HCT116 (cell line): ENCODE data around the gene RXRA. TPM values are rescaled to one million over a fixed set of nuclear protein-coding genes. Genes with fewer than 3 reads are reported as not detected.

Source experiments
- ATAC-seq: fragments of 200-7000 bp; cut with Tn5 transposase; 2 replicates; pipeline ENCODE4 v1.9.1; 2020; ENCODE audit warnings: mild to moderate bottlenecking, moderate library complexity
- BruUV-seq: library from RNA; stranded (reverse); fragments of 400-500 nt; replicated peaks from 2 replicates; lab custom pipeline; 2021; lab: Mats Ljungman, UMichigan
- CTCF ChIA-PET: fragments of 300-600 bp; sonication (Branson Sonifier 250); formaldehyde crosslinking; loops from one replicate; lab custom pipeline; 2021; ENCODE audit warnings: antibody characterized with exemption; lab: Charles Lee
- POLR2A ChIA-PET: fragments of 300-600, 350-600 bp; sonication (Branson Sonifier 250); formaldehyde crosslinking; loops from one replicate; lab custom pipeline; 2021; ENCODE audit warnings: antibody characterized with exemption; lab: Charles Lee
- RAD21 ChIA-PET, 2 experiments: fragments of 300-600 bp; sonication (Branson Sonifier 250); formaldehyde crosslinking; loops; one replicate each; lab custom pipeline; 2023; ENCODE audit warnings: low total read pairs in 2 of 2; ENCODE audit not compliant: uncharacterized antibody in 2 of 2, unreplicated experiment in 2 of 2, low non-redundant PET in 1 of 2; lab: Charles Lee
- DNase-seq: peaks from one replicate; pipeline ENCODE4 v3.0.0-alpha.2; 2010; ENCODE audit warnings: low read depth, low spot score
- H2AFZ ChIP-seq: fragments of 200-600 bp; shearing (Covaris generic), sonication (generic); 2 replicates; pipeline ENCODE4 v1.6.1; 2017; ENCODE audit warnings: low read depth, mixed run types, mixed read lengths, antibody characterized with exemption, low read length; ENCODE audit not compliant: poor library complexity, severe bottlenecking
- H3K27ac ChIP-seq: 2 replicates; pipeline ENCODE4 v1.5.1; 2012; ENCODE audit warnings: low read depth, low read length
- H3K27me3 ChIP-seq: fragments of 200-600 bp; sonication (generic); 2 replicates; pipeline ENCODE4 v1.6.1; 2016; ENCODE audit warnings: mixed run types, low read length, mixed read lengths; ENCODE audit not compliant: insufficient read depth
- H3K36me3 ChIP-seq, 2 experiments: fragments of 200-500 bp in 1 of 2; fragments of 200-600 bp in 1 of 2; sonication (Bioruptor generic) in 1 of 2; sonication (generic) in 1 of 2; 2 replicates each; pipeline versions ENCODE4 v1.5.1 to v1.6.1; 2014 to 2016; ENCODE audit warnings: low read length in 2 of 2, inconsistent platforms in 1 of 2, mixed read lengths in 1 of 2, mixed run types in 1 of 2; ENCODE audit not compliant: insufficient read depth in 2 of 2, control insufficient read depth in 1 of 2
- H3K4me1 ChIP-seq, 2 experiments: fragments of 200-600 bp in 1 of 2; sonication (generic) in 1 of 2; 2 replicates each; pipeline versions ENCODE4 v1.5.1 to v1.6.1; 2012 to 2017; ENCODE audit warnings: low read length in 2 of 2, inconsistent platforms in 1 of 2, mild to moderate bottlenecking in 1 of 2, mixed read lengths in 1 of 2, mixed run types in 1 of 2, moderate library complexity in 1 of 2; ENCODE audit not compliant: insufficient read depth in 2 of 2, control insufficient read depth in 1 of 2
- H3K4me2 ChIP-seq: fragments of 200-600 bp; sonication (generic); 2 replicates; pipeline ENCODE4 v1.6.1; 2017; ENCODE audit warnings: mixed run types, low read length, mixed read lengths
- H3K4me3 ChIP-seq, 2 experiments: fragments of 200-600 bp in 1 of 2; sonication (generic) in 1 of 2; replicated peaks in 1 of 2; 2 replicates each; pipeline ENCODE4 v1.5.1; 2011 to 2016; ENCODE audit warnings: low read length in 2 of 2, control low read depth in 1 of 2, low read depth in 1 of 2, mild to moderate bottlenecking in 1 of 2, mixed read lengths in 1 of 2, mixed run types in 1 of 2
- H3K79me2 ChIP-seq: fragments of 200-600 bp; sonication (generic); 2 replicates; pipeline ENCODE4 v1.6.1; 2017; ENCODE audit warnings: mild to moderate bottlenecking, mixed run types, low read length, moderate library complexity, mixed read lengths; ENCODE audit not compliant: insufficient read depth
- H3K9ac ChIP-seq: fragments of 200-600 bp; sonication (generic); 2 replicates; pipeline ENCODE4 v1.6.1; 2016; ENCODE audit warnings: low read length, mixed read lengths
- H3K9me2 ChIP-seq: fragments of 200-600 bp; sonication (generic), shearing (Covaris generic); 2 replicates; pipeline ENCODE4 v1.6.1; 2017; ENCODE audit warnings: mixed run types, mild to moderate bottlenecking, moderate library complexity; ENCODE audit not compliant: insufficient read depth
- H3K9me3 ChIP-seq, 2 experiments: fragments of 200-500 bp in 1 of 2; fragments of 200-600 bp in 1 of 2; sonication (Bioruptor generic) in 1 of 2; sonication (generic) in 1 of 2; 2 replicates each; pipeline ENCODE4 v1.6.1; 2014 to 2017; ENCODE audit warnings: low read length in 2 of 2, mixed read lengths in 2 of 2, inconsistent platforms in 1 of 2, low read depth in 1 of 2, mild to moderate bottlenecking in 1 of 2, mixed run types in 1 of 2, moderate library complexity in 1 of 2; ENCODE audit not compliant: control insufficient read depth in 1 of 2, insufficient read depth in 1 of 2
- H4K20me1 ChIP-seq: fragments of 200-600 bp; sonication (generic), shearing (Covaris generic); 2 replicates; pipeline ENCODE4 v1.6.1; 2017; ENCODE audit warnings: mixed run types, mild to moderate bottlenecking, moderate library complexity; ENCODE audit not compliant: insufficient read depth
- CBX3 ChIP-seq: IDR thresholded peaks from 2 replicates; pipeline ENCODE4 v1.6.1; 2012; ENCODE audit warnings: low read depth
- CEBPB ChIP-seq: IDR thresholded peaks from 2 replicates; pipeline ENCODE4 v1.6.1; 2012; ENCODE audit warnings: low read depth
- EGR1 ChIP-seq: IDR thresholded peaks from 2 replicates; pipeline ENCODE4 v1.6.1; 2012; ENCODE audit warnings: low read depth
- ELF1 ChIP-seq: IDR thresholded peaks from 2 replicates; pipeline ENCODE4 v1.6.1; 2012; ENCODE audit warnings: low read depth, borderline replicate concordance
- EZH2 ChIP-seq: fragments of 200-600 bp; sonication (generic); IDR thresholded peaks from 2 replicates; pipeline ENCODE4 v1.6.1; 2017; ENCODE audit warnings: antibody characterized with exemption, mixed run types
- EZH2phosphoT487 ChIP-seq: fragments of 200-600 bp; IDR thresholded peaks from 2 replicates; pipeline ENCODE4 v1.6.1; 2018; ENCODE audit warnings: antibody characterized with exemption, borderline replicate concordance
- POLR2A ChIP-seq: IDR thresholded peaks from 2 replicates; pipeline ENCODE4 v1.7.0; 2011; ENCODE audit warnings: borderline replicate concordance; ENCODE audit not compliant: insufficient read depth, insufficient read length; ENCODE audit errors: extremely low read depth
- POLR2AphosphoS5 ChIP-seq: IDR thresholded peaks from 2 replicates; pipeline ENCODE4 v1.6.1; 2011; ENCODE audit warnings: mild to moderate bottlenecking, low read depth, low read length, moderate library complexity
- REST ChIP-seq: IDR thresholded peaks from 2 replicates; pipeline ENCODE4 v1.6.1; 2012; ENCODE audit warnings: low read depth
- SP1 ChIP-seq: IDR thresholded peaks from 2 replicates; pipeline ENCODE4 v1.6.1; 2012; ENCODE audit warnings: low read depth
- SRF ChIP-seq: IDR thresholded peaks from 2 replicates; pipeline ENCODE4 v1.6.1; 2012; ENCODE audit warnings: low read depth
- TCF7L2 ChIP-seq: IDR thresholded peaks from 2 replicates; pipeline ENCODE4 v1.7.0; 2011; ENCODE audit warnings: borderline replicate concordance, inconsistent platforms; ENCODE audit not compliant: insufficient read depth, insufficient read length; ENCODE audit errors: extremely low read depth
- YY1 ChIP-seq: IDR thresholded peaks from 2 replicates; pipeline ENCODE4 v1.6.1; 2011; ENCODE audit warnings: low read length, low read depth, moderate library complexity, mild to moderate bottlenecking; ENCODE audit not compliant: insufficient replicate concordance; ENCODE audit errors: extremely low read depth
- ZFX ChIP-seq: fragments of 450-650 bp; IDR thresholded peaks from 2 replicates; pipeline ENCODE4 v1.6.1; 2017
- ZNF274 ChIP-seq: fragments of 200-500 bp; sonication (Bioruptor generic); IDR thresholded peaks from 2 replicates; pipeline ENCODE4 v1.6.1; 2014; ENCODE audit warnings: mild to moderate bottlenecking, low read depth, low read length, inconsistent platforms
- intact Hi-C: fragments of 100-400 bp; cut with micrococcal nuclease; formaldehyde crosslinking; loops from 2 replicates; pipeline ENCODE4 v1.10.0; 2022
- total RNA-seq: library from RNA; stranded (reverse); gene quantifications from one replicate; pipeline ENCODE4 v1.2.1, GENCODE V29; 2021; ENCODE audit not compliant: unreplicated experiment
- TF ChIP-seq, protein P1 (sequence below): IDR thresholded peaks from 2 replicates; pipeline ENCODE4 v1.6.1; 2012
- TF ChIP-seq, protein P2 (sequence below): IDR thresholded peaks from 2 replicates; pipeline ENCODE4 v1.6.1; 2012

The RXRA gene
- total RNA-seq, 1 experiment from 2014 or later: 43.9 TPM

- intact Hi-C loops: no loop called here
- no peaks in the 10 kb centered on the region for H3K27me3 ChIP-seq
These were observed 150.7 kb downstream of the RXRA start for GRCh38 chr9:134476942-134477335.

DNA sequence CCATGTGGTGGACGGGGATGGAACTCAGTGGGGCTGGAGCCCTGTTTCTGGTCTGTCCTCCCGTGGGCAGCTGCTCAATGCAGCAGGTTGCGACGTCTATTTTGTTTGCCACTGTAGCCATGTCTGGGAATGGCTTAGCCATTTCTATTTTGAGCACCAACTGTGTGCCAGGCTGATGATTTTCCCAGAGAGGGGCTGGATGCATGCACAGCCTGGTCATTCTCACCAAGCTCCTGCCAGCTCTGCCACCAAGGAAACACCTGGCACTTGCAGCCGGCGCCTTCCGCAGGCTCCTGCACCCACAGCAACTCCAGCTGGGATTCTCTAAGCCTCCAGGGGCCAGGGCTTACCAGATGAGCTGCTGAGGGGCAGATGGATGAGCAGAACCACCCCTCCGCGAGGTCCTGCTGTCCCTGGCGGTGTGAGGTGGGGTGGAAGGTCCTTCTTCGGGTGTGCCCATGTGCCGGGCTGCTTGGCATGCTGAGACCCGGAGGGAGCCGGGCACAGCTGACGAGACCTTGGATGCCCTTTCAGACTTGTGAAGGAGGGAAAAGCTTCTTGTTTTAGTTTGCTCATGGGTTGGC, 151.2 kb downstream of the RXRA start:
- no peak overlapping the region for H3K9ac ChIP-seq
- H3K27me3 ChIP-seq: no peaks in the 10 kb centered on the region
- H3K9me3 ChIP-seq: no peaks in the 10 kb centered on the region
- H3K36me3 ChIP-seq: no peaks in the 10 kb centered on the region
- DNase-seq (no peak), ATAC-seq (no peak)
- intact Hi-C loops: no loop called here
- no TSS peak for BruUV-seq
- ChIA-PET POLR2A (no interaction called here), CTCF (no interaction called here), RAD21 (no interaction called here)
- H3K79me2 ChIP-seq: no peaks in the 10 kb centered on the region
- H3K4me3 ChIP-seq: no peak overlapping the region
- no peaks in the 10 kb centered on the region for H3K9me2 ChIP-seq
- H3K4me2 ChIP-seq: no peak overlapping the region
- H2AFZ ChIP-seq: no peak overlapping the region
- no peaks in the 10 kb centered on the region for H4K20me1 ChIP-seq
- no peak overlapping the region for H3K27ac ChIP-seq
- H3K4me1 ChIP-seq: no peaks in the 10 kb centered on the region
- no peak for TF ChIP-seq SRF
- no peak for TF ChIP-seq TCF7L2
- no peak for TF ChIP-seq EZH2
- no peak for TF ChIP-seq EGR1
- TF ChIP-seq ZFX: no peak
- TF ChIP-seq, protein P1, sequence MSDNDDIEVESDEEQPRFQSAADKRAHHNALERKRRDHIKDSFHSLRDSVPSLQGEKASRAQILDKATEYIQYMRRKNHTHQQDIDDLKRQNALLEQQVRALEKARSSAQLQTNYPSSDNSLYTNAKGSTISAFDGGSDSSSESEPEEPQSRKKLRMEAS: no peak
- no peak for TF ChIP-seq ELF1
- TF ChIP-seq POLR2A: no peak
- TF ChIP-seq, protein P2, sequence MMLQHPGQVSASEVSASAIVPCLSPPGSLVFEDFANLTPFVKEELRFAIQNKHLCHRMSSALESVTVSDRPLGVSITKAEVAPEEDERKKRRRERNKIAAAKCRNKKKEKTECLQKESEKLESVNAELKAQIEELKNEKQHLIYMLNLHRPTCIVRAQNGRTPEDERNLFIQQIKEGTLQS: no peak
- no peak for TF ChIP-seq SP1
- TF ChIP-seq CBX3: no peak
- TF ChIP-seq YY1: no peak
- TF ChIP-seq EZH2phosphoT487: no peak
- no peak for TF ChIP-seq POLR2AphosphoS5
- no peak for TF ChIP-seq CEBPB
- no peak for TF ChIP-seq REST
- TF ChIP-seq ZNF274: no peak

More at GRCh38 chr9:134476942-134477335, 150.7 kb downstream of the RXRA start:
- ChIA-PET RAD21 (no interaction called here), CTCF (no interaction called here), POLR2A (no interaction called here)
- no peak overlapping the region for H3K4me2 ChIP-seq
- no peaks in the 10 kb centered on the region for H3K9me2 ChIP-seq
- no peak overlapping the region for H3K9ac ChIP-seq
- H3K4me3 ChIP-seq: no peak overlapping the region
- no peaks in the 10 kb centered on the region for H3K36me3 ChIP-seq
- H4K20me1 ChIP-seq: no peaks in the 10 kb centered on the region
- no peaks in the 10 kb centered on the region for H3K79me2 ChIP-seq
- no peaks in the 10 kb centered on the region for H3K9me3 ChIP-seq
- DNase-seq: no peak
- H3K4me1 ChIP-seq: no peaks in the 10 kb centered on the region
- H2AFZ ChIP-seq: no peak overlapping the region
- H3K27ac ChIP-seq: no peak overlapping the region
- ATAC-seq: no peak
- TF ChIP-seq POLR2A (no peak), ZFX (0 out of 2 replicates have a peak, but pooled peaks have one; percentile 23)
- TF ChIP-seq, protein P2: no peak
- BruUV-seq: no TSS peak
